Measurements from ENCODE around the gene PDE4A. TPM values are rescaled to one million over a fixed set of nuclear protein-coding genes. Genes with fewer than 3 reads are reported as not detected.

Gene PDE4A
- total and polyA plus RNA-seq, 2 donors (not counting 3 experiments of a cell fraction or from before 2014, with no cell fraction given), result 3.8 to 10.0 TPM

- BruUV-seq (replicated peaks), result no TSS peak
- no peaks in the 10 kb centered on the region for H3K36me3 ChIP-seq (ENCODE audit: control insufficient read depth in 2 of 2, extremely low read depth in 1 of 2, insufficient read depth in 2 of 2, low read length in 2 of 2)
- intact Hi-C loops (cut with micrococcal nuclease), result no loop called here
Measured at GRCh38 chr19:10431943-10432735, 11.8 kb downstream of the PDE4A start.

More at GRCh38 chr19:10431943-10432735, 11.8 kb downstream of the PDE4A start:
- Histone ChIP-seq H3K9ac (replicated peaks; ENCODE audit: extremely low read depth, insufficient read depth, low read length) (peak overlapping the region; percentile 2), H3K4me3 (replicated peaks in 1 of 3; ENCODE audit: insufficient read depth in 1 of 3, low read depth in 1 of 3, low read length in 3 of 3) (peak overlapping the region in 2 of 3 experiments; percentile 47 to 51), H3K27me3 (ENCODE audit: control insufficient read depth in 2 of 2, insufficient read depth in 2 of 2, low read length in 2 of 2) (no peaks in the 10 kb centered on the region), H3K4me2 (ENCODE audit: insufficient read depth, low read length) (peak overlapping the region; percentile 39), H3K9me1 (replicated peaks; ENCODE audit: control insufficient read depth, extremely low read depth, insufficient read depth, low read length) (no peaks in the 10 kb centered on the region), H3K4me1 (ENCODE audit: control insufficient read depth, extremely low read depth, insufficient read depth, low read length) (peaks cover 27% of the 10 kb centered on the region), H3K79me2 (ENCODE audit: control insufficient read depth, insufficient read depth, low read length) (no peaks in the 10 kb centered on the region), H3K9me3 (replicated peaks; ENCODE audit: control insufficient read depth, insufficient read depth, low read length) (no peaks in the 10 kb centered on the region), H3K27ac (ENCODE audit: insufficient read depth, low read depth, low read length) (no peak overlapping the region), H4K20me1 (replicated peaks; ENCODE audit: control insufficient read depth, extremely low read depth, insufficient read depth, low read length) (no peaks in the 10 kb centered on the region), H2AFZ (ENCODE audit: low read depth, low read length) (peak overlapping the region; percentile 86)
- ChIA-PET CTCF (interaction anchor here (0.6 to 0.9 kb wide), 5 partner anchors 14 to 47 kb away, joined by 3 to 4 read pairs (median 4); no protein-coding TSS in a partner anchor), POLR2A (no interaction called here)
- TF ChIP-seq POLR2A (IDR thresholded peaks at IDR 0.05; ENCODE audit: low read depth, low read length) (no peak), CTCF (IDR thresholded peaks at IDR 0.05; ENCODE audit: extremely low read depth in 1 of 2, insufficient read depth in 1 of 2, low read depth in 1 of 2, low read length in 2 of 2) (no peak), MAX (IDR thresholded peaks at IDR 0.05; ENCODE audit: insufficient read depth, insufficient read length) (no peak)
- FAIRE-seq (peak; percentile 55), DNase-seq (ENCODE audit: low read depth, low spot score) (no peak)
- dilution Hi-C loops (cut with MboI; ENCODE audit: extremely low pct_ligation_motif_present, low sequenced_read_pairs), result no loop called here

Measured in endothelial cell of umbilical vein (primary cell).